Erythroblast (primary cell): ENCODE measurements around the gene P2RY8.

Experiments
- GATA1 ChIP-seq: IDR thresholded peaks from 2 replicates; pipeline ENCODE4 v1.6.1; 2011; ENCODE audit warnings: low read depth, mild to moderate bottlenecking, control low read depth, low read length, moderate library complexity
- POLR2A ChIP-seq: IDR thresholded peaks from 2 replicates; pipeline ENCODE4 v1.6.1; 2011; ENCODE audit warnings: mild to moderate bottlenecking, low read length

DNA sequence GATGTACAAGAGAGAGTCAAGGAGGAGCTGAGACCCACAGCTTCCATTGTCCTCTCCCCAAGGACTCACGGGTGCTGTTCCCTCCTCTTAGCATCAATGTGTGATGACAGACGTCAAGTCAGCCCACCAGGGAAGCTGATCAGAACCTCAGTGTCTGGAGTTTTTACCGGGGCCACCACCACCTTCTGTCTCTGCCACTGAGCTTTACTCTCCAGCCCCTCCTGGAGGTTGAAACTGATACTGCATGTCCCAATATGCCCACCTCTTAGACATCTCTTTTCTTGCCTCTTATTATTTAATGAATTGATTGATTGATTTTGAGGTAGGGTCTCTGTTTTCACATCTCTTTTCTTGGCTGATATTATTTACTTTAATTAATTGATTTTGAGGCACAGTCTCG lies 44.1 kb upstream of the P2RY8 start:
- TF ChIP-seq POLR2A (no peak), GATA1 (no peak)
